ENCODE data around the gene SLC23A2. TPM values are rescaled to one million over a fixed set of nuclear protein-coding genes. Genes with fewer than 3 reads are reported as not detected.

SLC23A2 gene
- total RNA-seq, 1 donor from 2014 or later, result 24.2 TPM

DNA sequence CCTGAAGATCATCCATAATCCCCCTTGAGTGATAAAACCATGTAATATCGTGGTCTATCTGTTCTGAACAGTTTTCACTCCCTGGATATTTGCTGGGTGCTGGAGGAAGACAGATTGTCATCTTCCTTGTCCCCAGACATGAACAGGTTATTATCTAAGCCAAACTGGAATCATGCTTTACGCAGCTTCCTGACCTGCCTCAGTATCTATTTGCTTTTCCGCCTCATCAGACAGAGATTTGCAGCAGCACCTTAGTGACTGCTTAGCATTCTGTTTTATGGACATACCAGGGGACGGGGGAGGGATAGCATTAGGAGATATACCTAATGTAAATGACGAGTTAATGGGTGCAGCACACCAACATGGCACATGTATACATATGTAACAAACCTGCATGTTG lies 124.6 kb downstream of the SLC23A2 start:
- no peaks in the 10 kb centered on the region for H3K27me3 Mint-ChIP-seq (ENCODE audit: low read depth)
- peaks cover 28% of the 10 kb centered on the region for H3K36me3 Mint-ChIP-seq (ENCODE audit: low read depth)
- H3K4me3 Mint-ChIP-seq (ENCODE audit: unreplicated experiment), result no peak overlapping the region
- no peaks in the 10 kb centered on the region for H3K9me3 Mint-ChIP-seq (ENCODE audit: low read depth)
- TF ChIP-seq, protein P1, sequence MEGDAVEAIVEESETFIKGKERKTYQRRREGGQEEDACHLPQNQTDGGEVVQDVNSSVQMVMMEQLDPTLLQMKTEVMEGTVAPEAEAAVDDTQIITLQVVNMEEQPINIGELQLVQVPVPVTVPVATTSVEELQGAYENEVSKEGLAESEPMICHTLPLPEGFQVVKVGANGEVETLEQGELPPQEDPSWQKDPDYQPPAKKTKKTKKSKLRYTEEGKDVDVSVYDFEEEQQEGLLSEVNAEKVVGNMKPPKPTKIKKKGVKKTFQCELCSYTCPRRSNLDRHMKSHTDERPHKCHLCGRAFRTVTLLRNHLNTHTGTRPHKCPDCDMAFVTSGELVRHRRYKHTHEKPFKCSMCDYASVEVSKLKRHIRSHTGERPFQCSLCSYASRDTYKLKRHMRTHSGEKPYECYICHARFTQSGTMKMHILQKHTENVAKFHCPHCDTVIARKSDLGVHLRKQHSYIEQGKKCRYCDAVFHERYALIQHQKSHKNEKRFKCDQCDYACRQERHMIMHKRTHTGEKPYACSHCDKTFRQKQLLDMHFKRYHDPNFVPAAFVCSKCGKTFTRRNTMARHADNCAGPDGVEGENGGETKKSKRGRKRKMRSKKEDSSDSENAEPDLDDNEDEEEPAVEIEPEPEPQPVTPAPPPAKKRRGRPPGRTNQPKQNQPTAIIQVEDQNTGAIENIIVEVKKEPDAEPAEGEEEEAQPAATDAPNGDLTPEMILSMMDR (IDR thresholded peaks at IDR 0.05), result no peak
- no peak overlapping the region for H3K27ac Mint-ChIP-seq (ENCODE audit: unreplicated experiment)
- DNase-seq (ENCODE audit: low spot score), result no peak
- peaks cover 6% of the 10 kb centered on the region for H3K4me1 Mint-ChIP-seq (ENCODE audit: low read depth)

DNA sequence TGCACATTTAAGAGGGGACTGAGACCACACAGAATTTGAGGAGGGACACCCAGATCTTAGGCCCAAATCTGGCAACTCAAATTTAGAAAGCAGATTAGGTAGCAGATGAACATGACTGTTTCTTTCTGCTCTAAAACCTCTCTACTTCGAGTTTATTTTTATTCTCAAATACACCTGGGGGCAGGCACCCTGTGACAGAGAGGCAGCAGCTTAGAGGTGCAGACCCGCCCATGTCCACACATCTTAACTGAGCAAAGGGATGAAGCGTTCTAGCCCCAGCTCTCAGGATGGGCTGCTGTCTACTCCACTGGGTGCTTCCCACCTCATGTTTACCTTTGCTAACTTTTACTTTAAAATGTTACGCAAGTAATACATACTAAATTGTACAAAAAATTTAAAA lies 125.0 kb downstream of the SLC23A2 start:
- Mint-ChIP-seq H3K36me3 (ENCODE audit: low read depth) (peaks cover 28% of the 10 kb centered on the region), H3K9me3 (ENCODE audit: low read depth) (no peaks in the 10 kb centered on the region), H3K4me1 (ENCODE audit: low read depth) (peaks cover 6% of the 10 kb centered on the region), H3K4me3 (ENCODE audit: unreplicated experiment) (no peak overlapping the region), H3K27me3 (ENCODE audit: low read depth) (no peaks in the 10 kb centered on the region), H3K27ac (ENCODE audit: unreplicated experiment) (no peak overlapping the region)
- no peak for DNase-seq (ENCODE audit: low spot score)
- TF ChIP-seq, protein P1 (IDR thresholded peaks at IDR 0.05), result no peak

DNA sequence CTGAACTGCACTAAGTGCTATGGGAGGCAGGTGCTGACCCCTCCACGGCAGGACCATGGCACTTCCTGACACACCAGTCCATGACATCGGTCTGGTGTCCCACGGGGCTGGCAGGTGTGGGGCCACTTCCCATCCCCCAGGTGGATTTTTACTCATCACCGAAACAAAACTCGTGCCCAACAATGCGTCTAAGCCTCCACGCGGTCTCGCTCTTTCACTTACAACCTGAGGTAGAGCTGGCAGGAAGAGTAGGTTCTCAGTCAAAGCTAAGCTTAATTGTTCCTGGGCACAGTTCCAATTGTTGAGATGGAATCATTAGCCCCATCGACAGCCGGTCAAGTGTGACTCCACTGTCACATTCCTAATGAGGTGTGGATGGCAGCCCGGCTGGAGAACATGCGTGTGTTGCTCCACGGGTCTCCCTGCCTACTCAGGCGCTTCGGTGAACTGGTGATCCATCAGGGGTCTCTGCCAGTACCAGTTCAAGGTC lies 125.7 kb downstream of the SLC23A2 start:
- Mint-ChIP-seq H3K4me3 (ENCODE audit: unreplicated experiment) (no peak overlapping the region), H3K27me3 (ENCODE audit: low read depth) (no peaks in the 10 kb centered on the region), H3K4me1 (ENCODE audit: low read depth) (peaks cover 4% of the 10 kb centered on the region), H3K36me3 (ENCODE audit: low read depth) (peaks cover 23% of the 10 kb centered on the region), H3K27ac (ENCODE audit: unreplicated experiment) (no peak overlapping the region), H3K9me3 (ENCODE audit: low read depth) (no peaks in the 10 kb centered on the region)
- DNase-seq (ENCODE audit: low spot score), result no peak
- TF ChIP-seq, protein P1 (IDR thresholded peaks at IDR 0.05), result no peak

DNA sequence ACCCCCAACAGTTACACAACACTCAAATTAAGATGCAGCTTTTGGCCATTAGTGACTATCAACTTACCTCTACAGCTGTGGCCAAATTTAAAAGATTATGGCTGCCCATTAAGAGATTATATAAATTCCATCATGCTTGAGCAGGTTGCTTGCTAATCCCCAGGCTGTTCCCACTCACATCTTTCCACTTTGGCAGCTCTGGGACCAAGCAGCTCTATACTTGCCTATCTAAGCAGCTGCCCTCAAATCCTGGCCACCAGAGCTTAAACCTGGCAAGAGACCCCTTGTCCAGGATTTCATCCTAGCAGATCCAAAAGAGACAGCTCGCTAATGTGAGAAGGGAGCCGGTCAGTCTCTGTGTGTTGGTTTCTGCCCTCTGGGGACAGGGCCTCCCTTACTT lies 127.9 kb downstream of the SLC23A2 start:
- H3K27me3 Mint-ChIP-seq (ENCODE audit: low read depth), result no peaks in the 10 kb centered on the region
- no peak overlapping the region for H3K4me3 Mint-ChIP-seq (ENCODE audit: unreplicated experiment)
- H3K9me3 Mint-ChIP-seq (ENCODE audit: low read depth), result no peaks in the 10 kb centered on the region
- H3K4me1 Mint-ChIP-seq (ENCODE audit: low read depth), result no peaks in the 10 kb centered on the region
- no peak overlapping the region for H3K27ac Mint-ChIP-seq (ENCODE audit: unreplicated experiment)
- no peak for DNase-seq (ENCODE audit: low spot score)
- peaks cover 14% of the 10 kb centered on the region for H3K36me3 Mint-ChIP-seq (ENCODE audit: low read depth)
- TF ChIP-seq, protein P1 (IDR thresholded peaks at IDR 0.05), result no peak

DNA sequence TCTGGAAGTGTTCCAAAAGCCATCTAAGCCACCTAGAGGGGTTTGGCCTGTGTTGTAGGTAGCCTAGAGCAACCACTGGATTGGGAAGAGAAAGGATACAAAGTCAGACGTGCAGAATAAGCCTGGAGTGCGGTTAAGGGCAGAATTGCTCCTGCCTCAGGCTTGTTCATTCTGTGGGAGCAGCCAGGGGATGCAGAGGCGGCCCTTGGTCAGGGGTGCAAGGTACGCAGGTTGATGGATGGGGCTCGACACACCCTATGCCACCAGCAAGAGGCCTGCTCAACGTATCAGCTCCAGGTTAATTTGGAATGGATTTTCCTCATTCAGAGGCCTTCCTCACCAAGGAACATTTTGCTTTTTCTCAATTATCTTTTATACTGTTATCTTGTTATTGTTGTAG lies 129.8 kb downstream of the SLC23A2 start:
- Mint-ChIP-seq H3K4me3 (ENCODE audit: unreplicated experiment) (no peak overlapping the region), H3K27me3 (ENCODE audit: low read depth) (no peaks in the 10 kb centered on the region), H3K4me1 (ENCODE audit: low read depth) (no peaks in the 10 kb centered on the region), H3K27ac (ENCODE audit: unreplicated experiment) (no peak overlapping the region), H3K36me3 (ENCODE audit: low read depth) (peaks cover 14% of the 10 kb centered on the region), H3K9me3 (ENCODE audit: low read depth) (no peaks in the 10 kb centered on the region)
- DNase-seq (ENCODE audit: low spot score), result no peak
- TF ChIP-seq, protein P1 (IDR thresholded peaks at IDR 0.05), result no peak

All from chondrocyte (in vitro differentiated cells).